ENCODE measurements around the gene RBKS. TPM values are rescaled to one million over a fixed set of nuclear protein-coding genes. Genes with fewer than 3 reads are reported as not detected.
A peak's percentile ranks its signal among the peaks of the same experiment; 100 is the strongest.

The RBKS gene
- total RNA-seq, 3 donors from 2014 or later, result 5.9 to 10.6 (median 10.3) TPM

GRCh38 chr2:27736031-27736889 is 153.9 kb downstream of the RBKS start:
- TF ChIP-seq CTCF (IDR thresholded peaks at IDR 0.05), result no peak
- intact Hi-C loops (cut with DNase I, micrococcal nuclease), result no loop called here
- Histone ChIP-seq H3K9me3 (no peaks in the 10 kb centered on the region), H3K36me3 (ENCODE audit: low read depth) (no peaks in the 10 kb centered on the region), H3K4me1 (ENCODE audit: low read depth) (peaks cover 4% of the 10 kb centered on the region), H3K4me3 (no peak overlapping the region)
- DNase-seq, result no peak
- ATAC-seq, result no peak

GRCh38 chr2:27735263-27735904 is 154.8 kb downstream of the RBKS start:
- peak; percentile 80 to 89 (median 87) for DNase-seq

GRCh38 chr2:27734305-27734704 is 155.9 kb downstream of the RBKS start:
- no peaks in the 10 kb centered on the region for H3K36me3 ChIP-seq (ENCODE audit: low read depth)
- H3K4me1 ChIP-seq (ENCODE audit: low read depth), result peaks cover 4% of the 10 kb centered on the region
- intact Hi-C loops (cut with DNase I, micrococcal nuclease), result no loop called here
- no peak overlapping the region for H3K4me3 ChIP-seq
- TF ChIP-seq CTCF (IDR thresholded peaks at IDR 0.05), result no peak
- ATAC-seq (peak; percentile 11), DNase-seq (no peak)
- no peaks in the 10 kb centered on the region for H3K9me3 ChIP-seq

More at GRCh38 chr2:27735263-27735904, 154.8 kb downstream of the RBKS start:
- Histone ChIP-seq H3K4me1 (ENCODE audit: low read depth) (peaks cover 4% of the 10 kb centered on the region), H3K36me3 (ENCODE audit: low read depth) (no peaks in the 10 kb centered on the region), H3K4me3 (no peak overlapping the region), H3K9me3 (no peaks in the 10 kb centered on the region)
- intact Hi-C loops (cut with DNase I, micrococcal nuclease), result no loop called here
- peak; percentile 94 for ATAC-seq
- no peak for TF ChIP-seq CTCF (IDR thresholded peaks at IDR 0.05)

Other genes starting within 250 kb of the RBKS start
- 10 to 100 TPM; 19.5 to 30.3 (median 28.1) TPM for gene SUPT7L, start 226.8 kb downstream of the RBKS start, total RNA-seq
- gene SLC4A1AP, start 226.5 kb downstream of the RBKS start, total RNA-seq, result 10 to 100 TPM; 14.8 to 15.8 (median 15.5) TPM
- 10 to 100 TPM; 43.4 to 88.2 (median 53.8) TPM for gene MRPL33, start 118.7 kb downstream of the RBKS start, total RNA-seq
- 10 to 100 TPM; 34.8 to 42.4 (median 41.3) TPM for gene BABAM2, start 342 bp upstream of the RBKS start, total RNA-seq